Esophagus squamous epithelium (tissue), 5 donors: ENCODE results near the gene PLS3. TPM values are rescaled to one million over a fixed set of nuclear protein-coding genes. Genes with fewer than 3 reads are reported as not detected.

Source experiments
- DNase-seq: peaks from one replicate; lab custom pipeline; 2025; lab: John Stamatoyannopoulos, UW
- H3K27ac ChIP-seq, 4 donors: fragments of 200-600 bp; sonication (generic); one replicate each; pipeline ENCODE4 v1.5.1; 2016 to 2019; ENCODE audit warnings: mild to moderate bottlenecking in 1 of 4
- H3K27me3 ChIP-seq, 4 donors: fragments of 200-600 bp; sonication (generic); 1 replicate in 3 of 4; 2 replicates in 1 of 4; pipeline versions ENCODE4 v1.5.1 to v1.6.0; 2017 to 2021; ENCODE audit warnings: antibody characterized with exemption in 1 of 4
- H3K36me3 ChIP-seq, 3 donors: fragments of 200-600 bp; sonication (generic); one replicate each; pipeline ENCODE4 v1.5.1; 2016 to 2019
- H3K4me1 ChIP-seq, 3 donors: fragments of 200-600 bp; sonication (generic); one replicate each; pipeline ENCODE4 v1.5.1; 2017 to 2019
- H3K4me3 ChIP-seq, 4 donors: fragments of 200-600 bp; sonication (generic); 1 replicate in 3 of 4; 2 replicates in 1 of 4; pipeline ENCODE4 v1.5.1; 2016 to 2019; ENCODE audit warnings: mild to moderate bottlenecking in 2 of 4, moderate library complexity in 1 of 4
- H3K9me3 ChIP-seq, 3 donors: fragments of 200-600 bp; sonication (generic); one replicate each; pipeline ENCODE4 v1.5.1; 2016 to 2019
- POLR2A ChIP-seq, 4 donors: fragments of 450-650 bp; IDR thresholded peaks; one replicate each; pipeline ENCODE4 v1.6.1; 2017; ENCODE audit warnings: antibody characterized with exemption in 4 of 4, mild to moderate bottlenecking in 4 of 4, moderate library complexity in 3 of 4
- WGBS, 2 donors: methylation state at CpG; one replicate each; pipeline ENCODE4 v1.1.5; 2018; 5-methylcytosine and 5-hydroxymethylcytosine counted together
- intact Hi-C: fragments of 100-400 bp; cut with DNase I; formaldehyde crosslinking; loops from one replicate; pipeline ENCODE4 v1.15.0; 2022
- total RNA-seq, 4 donors: library from RNA; depleted of rRNA; stranded (reverse); fragments of >200 nt; gene quantifications; one replicate each; pipeline ENCODE4 v1.1.0, GENCODE V29; 2016
- TF ChIP-seq, protein P1 (sequence below), 6 experiments: fragments of 450-650 bp in 4 of 6; fragments of 200-600 bp in 2 of 6; sonication (generic) in 2 of 6; IDR thresholded peaks; one replicate each; pipeline ENCODE4 v1.5.1; 2016 to 2019; ENCODE audit warnings: antibody characterized with exemption in 6 of 6, mild to moderate bottlenecking in 4 of 6, moderate library complexity in 4 of 6
- donor health status: DM: yes; HTN: yes; CAD: no.

PLS3 gene
- total RNA-seq, 4 donors from 2014 or later = 142 to 196 (median 149) TPM

GRCh38 chrX:115687595-115687994 lies 126.6 kb downstream of the PLS3 start:
- DNase-seq = no peak
- Histone ChIP-seq H3K4me1 (no peaks in the 10 kb centered on the region), H3K27me3 (no peaks in the 10 kb centered on the region), H3K36me3 (no peaks in the 10 kb centered on the region), H3K27ac (no peak overlapping the region), H3K9me3 (no peaks in the 10 kb centered on the region), H3K4me3 (no peak overlapping the region)
- intact Hi-C loops = no loop called here
- no peak for TF ChIP-seq POLR2A (IDR thresholded peaks at IDR 0.05)
- TF ChIP-seq, protein P1, sequence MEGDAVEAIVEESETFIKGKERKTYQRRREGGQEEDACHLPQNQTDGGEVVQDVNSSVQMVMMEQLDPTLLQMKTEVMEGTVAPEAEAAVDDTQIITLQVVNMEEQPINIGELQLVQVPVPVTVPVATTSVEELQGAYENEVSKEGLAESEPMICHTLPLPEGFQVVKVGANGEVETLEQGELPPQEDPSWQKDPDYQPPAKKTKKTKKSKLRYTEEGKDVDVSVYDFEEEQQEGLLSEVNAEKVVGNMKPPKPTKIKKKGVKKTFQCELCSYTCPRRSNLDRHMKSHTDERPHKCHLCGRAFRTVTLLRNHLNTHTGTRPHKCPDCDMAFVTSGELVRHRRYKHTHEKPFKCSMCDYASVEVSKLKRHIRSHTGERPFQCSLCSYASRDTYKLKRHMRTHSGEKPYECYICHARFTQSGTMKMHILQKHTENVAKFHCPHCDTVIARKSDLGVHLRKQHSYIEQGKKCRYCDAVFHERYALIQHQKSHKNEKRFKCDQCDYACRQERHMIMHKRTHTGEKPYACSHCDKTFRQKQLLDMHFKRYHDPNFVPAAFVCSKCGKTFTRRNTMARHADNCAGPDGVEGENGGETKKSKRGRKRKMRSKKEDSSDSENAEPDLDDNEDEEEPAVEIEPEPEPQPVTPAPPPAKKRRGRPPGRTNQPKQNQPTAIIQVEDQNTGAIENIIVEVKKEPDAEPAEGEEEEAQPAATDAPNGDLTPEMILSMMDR (IDR thresholded peaks at IDR 0.05) = no peak
- 67 to 69% methylated on average over 3 to 4 of the region's 4 CpGs for WGBS, 2 donors

- H3K4me3 ChIP-seq = no peak overlapping the region
- no peaks in the 10 kb centered on the region for H3K36me3 ChIP-seq
- no peak for DNase-seq
- whole genome bisulfite sequencing, 2 donors = 24 to 53% methylated on average over 4 of the region's 4 CpGs
- H3K27ac ChIP-seq = peak overlapping the region in 2 of 4 donors; percentile 30 to 65
- no peaks in the 10 kb centered on the region for H3K4me1 ChIP-seq
- intact Hi-C loops = no loop called here
- H3K9me3 ChIP-seq = no peaks in the 10 kb centered on the region
- no peaks in the 10 kb centered on the region for H3K27me3 ChIP-seq
- TF ChIP-seq, protein P1 (IDR thresholded peaks at IDR 0.05) = no peak
- no peak for TF ChIP-seq POLR2A (IDR thresholded peaks at IDR 0.05)
Measured at GRCh38 chrX:115689931-115690330, 129.0 kb downstream of the PLS3 start.

GRCh38 chrX:115690511-115691216 lies 129.7 kb downstream of the PLS3 start:
- Histone ChIP-seq H3K27me3 (no peaks in the 10 kb centered on the region), H3K9me3 (no peaks in the 10 kb centered on the region), H3K4me1 (no peaks in the 10 kb centered on the region), H3K36me3 (no peaks in the 10 kb centered on the region), H3K27ac (peak overlapping the region in 2 of 4 donors; percentile 30 to 65), H3K4me3 (no peak overlapping the region)
- intact Hi-C loops = no loop called here
- no peak for TF ChIP-seq POLR2A (IDR thresholded peaks at IDR 0.05)
- TF ChIP-seq, protein P1 (IDR thresholded peaks at IDR 0.05) = peak; percentile 38 to 88 (median 66)
- WGBS, 2 donors = 18 to 20% methylated on average over 4 of the region's 4 CpGs
- DNase-seq = no peak

GRCh38 chrX:115693476-115693875 lies 132.5 kb downstream of the PLS3 start:
- intact Hi-C loops = no loop called here
- no peaks in the 10 kb centered on the region for H3K27me3 ChIP-seq
- H3K9me3 ChIP-seq = no peaks in the 10 kb centered on the region
- TF ChIP-seq POLR2A (IDR thresholded peaks at IDR 0.05) = no peak
- TF ChIP-seq, protein P1 (IDR thresholded peaks at IDR 0.05) = no peak
- H3K4me3 ChIP-seq = no peak overlapping the region
- no peak for DNase-seq
- no peak overlapping the region for H3K27ac ChIP-seq
- H3K36me3 ChIP-seq = no peaks in the 10 kb centered on the region
- H3K4me1 ChIP-seq = no peaks in the 10 kb centered on the region
- 48 to 76% methylated on average over 5 to 6 of the region's 6 CpGs for WGBS, 2 donors

GRCh38 chrX:115694028-115694427 lies 133.1 kb downstream of the PLS3 start:
- DNase-seq = no peak
- WGBS, 2 donors = 28% methylated on average over 6 of the region's 6 CpGs; no CpG with 5 or more reads in 1 of the 2 donors
- H3K27ac ChIP-seq = no peak overlapping the region
- H3K9me3 ChIP-seq = no peaks in the 10 kb centered on the region
- intact Hi-C loops = no loop called here
- no peaks in the 10 kb centered on the region for H3K36me3 ChIP-seq
- no peaks in the 10 kb centered on the region for H3K4me1 ChIP-seq
- no peak for TF ChIP-seq POLR2A (IDR thresholded peaks at IDR 0.05)
- TF ChIP-seq, protein P1 (IDR thresholded peaks at IDR 0.05) = no peak
- no peaks in the 10 kb centered on the region for H3K27me3 ChIP-seq
- no peak overlapping the region for H3K4me3 ChIP-seq
